ENCODE measurements around the gene ZNF382.

- TF ChIP-seq, protein P1, sequence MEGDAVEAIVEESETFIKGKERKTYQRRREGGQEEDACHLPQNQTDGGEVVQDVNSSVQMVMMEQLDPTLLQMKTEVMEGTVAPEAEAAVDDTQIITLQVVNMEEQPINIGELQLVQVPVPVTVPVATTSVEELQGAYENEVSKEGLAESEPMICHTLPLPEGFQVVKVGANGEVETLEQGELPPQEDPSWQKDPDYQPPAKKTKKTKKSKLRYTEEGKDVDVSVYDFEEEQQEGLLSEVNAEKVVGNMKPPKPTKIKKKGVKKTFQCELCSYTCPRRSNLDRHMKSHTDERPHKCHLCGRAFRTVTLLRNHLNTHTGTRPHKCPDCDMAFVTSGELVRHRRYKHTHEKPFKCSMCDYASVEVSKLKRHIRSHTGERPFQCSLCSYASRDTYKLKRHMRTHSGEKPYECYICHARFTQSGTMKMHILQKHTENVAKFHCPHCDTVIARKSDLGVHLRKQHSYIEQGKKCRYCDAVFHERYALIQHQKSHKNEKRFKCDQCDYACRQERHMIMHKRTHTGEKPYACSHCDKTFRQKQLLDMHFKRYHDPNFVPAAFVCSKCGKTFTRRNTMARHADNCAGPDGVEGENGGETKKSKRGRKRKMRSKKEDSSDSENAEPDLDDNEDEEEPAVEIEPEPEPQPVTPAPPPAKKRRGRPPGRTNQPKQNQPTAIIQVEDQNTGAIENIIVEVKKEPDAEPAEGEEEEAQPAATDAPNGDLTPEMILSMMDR (IDR thresholded peaks at IDR 0.05), result no peak
- TF ChIP-seq POLR2A (IDR thresholded peaks at IDR 0.05) (no peak), POLR2AphosphoS5 (IDR thresholded peaks at IDR 0.05) (no peak), EP300 (IDR thresholded peaks at IDR 0.05) (no peak)
These were observed 60.7 kb downstream of the ZNF382 start for GRCh38 chr19:36665832-36666231.

All from upper lobe of left lung (tissue), 4 donors.